Measurements from ENCODE around the gene B3GNT7.
"Not testable (repeated sequence)": the region's sequence is repeated elsewhere in the genome, so short reads cannot be mapped to it uniquely, and the experiment has no call there.

B3GNT7 gene

DNA sequence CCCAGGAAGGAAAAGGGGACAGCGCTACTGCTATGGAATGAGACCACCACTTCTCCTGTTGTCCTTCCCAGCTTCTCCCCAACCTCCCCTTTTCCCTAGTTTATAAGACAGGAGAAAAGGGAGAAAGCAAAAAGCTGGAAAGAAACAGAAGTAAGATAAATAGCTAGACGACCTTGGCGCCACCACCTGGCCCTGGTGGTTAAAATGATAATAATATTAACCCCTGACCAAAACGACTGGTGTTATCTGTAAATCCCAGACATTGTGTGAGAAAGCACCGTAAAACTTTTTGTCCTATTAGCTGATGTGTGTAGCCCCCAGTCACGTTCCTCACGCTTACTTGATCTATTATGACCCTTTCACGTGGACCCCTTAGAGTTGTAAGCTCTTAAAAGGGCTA, 5.2 kb downstream of the B3GNT7 start:
- not testable (repeated sequence) for H3K27ac ChIP-seq (ENCODE audit: insufficient read depth, low read length, poor library complexity, severe bottlenecking); DNase-seq; H3K4me1 ChIP-seq (ENCODE audit: control insufficient read depth, insufficient read depth, low read length, poor library complexity, severe bottlenecking); H3K9me3 ChIP-seq (ENCODE audit: control insufficient read depth, low read length); H3K4me3 ChIP-seq (ENCODE audit: insufficient read depth, low read depth, low read length, poor library complexity, severe bottlenecking); H3K36me3 ChIP-seq (ENCODE audit: control insufficient read depth, insufficient read depth, low read length); H3K27me3 ChIP-seq (replicated peaks; ENCODE audit: control insufficient read depth, insufficient read depth, low read length, poor library complexity, severe bottlenecking)

DNA sequence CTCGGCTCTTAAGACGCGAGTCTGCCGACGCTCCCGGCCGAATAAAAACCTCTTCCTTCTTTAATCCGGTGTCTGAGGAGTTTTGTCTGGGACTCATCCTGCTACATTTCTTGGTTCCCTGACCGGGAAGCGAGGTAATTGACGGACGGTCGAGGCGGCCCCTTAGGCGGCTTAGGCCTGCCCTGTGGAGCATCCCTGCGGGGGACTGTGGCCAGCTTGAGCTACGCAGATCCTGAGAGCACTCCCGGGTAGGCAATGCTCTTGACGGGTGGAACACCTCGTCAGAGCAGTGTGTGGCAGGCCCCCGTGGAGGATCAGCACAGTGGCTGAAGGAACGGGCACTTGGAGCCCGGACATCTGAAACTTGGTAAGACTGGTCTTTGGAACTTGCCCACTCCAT, 5.6 kb downstream of the B3GNT7 start:
- H3K27ac ChIP-seq (ENCODE audit: insufficient read depth, low read length, poor library complexity, severe bottlenecking); H3K9me3 ChIP-seq (ENCODE audit: control insufficient read depth, low read length); H3K4me3 ChIP-seq (ENCODE audit: insufficient read depth, low read depth, low read length, poor library complexity, severe bottlenecking); H3K27me3 ChIP-seq (replicated peaks; ENCODE audit: control insufficient read depth, insufficient read depth, low read length, poor library complexity, severe bottlenecking); H3K4me1 ChIP-seq (ENCODE audit: control insufficient read depth, insufficient read depth, low read length, poor library complexity, severe bottlenecking); DNase-seq; H3K36me3 ChIP-seq (ENCODE audit: control insufficient read depth, insufficient read depth, low read length): not testable (repeated sequence)

DNA sequence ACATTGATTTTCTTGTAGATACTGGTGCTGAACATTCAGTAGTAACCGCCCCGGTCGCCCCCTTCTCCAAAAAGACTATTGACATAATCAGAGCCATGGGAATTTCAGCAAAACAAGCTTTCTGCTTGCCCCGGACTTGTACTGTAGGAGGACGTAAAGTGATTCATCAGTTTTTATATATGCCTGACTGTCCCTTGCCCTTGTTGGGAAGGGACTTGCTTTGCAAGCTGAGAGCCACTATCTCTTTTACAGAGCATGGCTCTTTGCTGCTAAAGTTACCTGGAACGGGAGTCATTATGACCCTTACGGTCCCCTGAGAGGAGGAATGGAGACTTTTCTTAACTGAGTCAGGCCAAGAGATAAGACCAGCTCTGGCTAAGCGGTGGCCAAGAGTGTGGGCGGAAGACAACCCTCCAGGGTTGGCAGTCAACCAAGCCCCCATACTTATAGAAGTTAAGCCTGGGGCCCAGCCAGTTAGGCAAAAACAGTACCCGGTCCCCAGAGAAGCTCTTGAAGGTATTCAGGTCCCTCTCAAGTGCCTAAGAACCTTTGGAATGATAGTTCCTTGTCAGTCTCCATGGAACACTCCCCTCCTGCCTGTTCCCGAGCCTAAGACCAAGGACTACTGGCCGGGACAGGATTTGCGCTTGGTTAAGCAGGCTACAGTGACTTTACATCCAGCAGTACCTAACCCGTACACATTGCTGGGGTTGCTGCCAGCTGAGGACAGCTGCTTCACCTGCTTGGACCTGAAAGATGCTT, 8.1 kb downstream of the B3GNT7 start:
- not testable (repeated sequence) for H3K27ac ChIP-seq (ENCODE audit: insufficient read depth, low read length, poor library complexity, severe bottlenecking); DNase-seq; H3K27me3 ChIP-seq (replicated peaks; ENCODE audit: control insufficient read depth, insufficient read depth, low read length, poor library complexity, severe bottlenecking); H3K4me3 ChIP-seq (ENCODE audit: insufficient read depth, low read depth, low read length, poor library complexity, severe bottlenecking); H3K36me3 ChIP-seq (ENCODE audit: control insufficient read depth, insufficient read depth, low read length); H3K4me1 ChIP-seq (ENCODE audit: control insufficient read depth, insufficient read depth, low read length, poor library complexity, severe bottlenecking); H3K9me3 ChIP-seq (ENCODE audit: control insufficient read depth, low read length)

DNA sequence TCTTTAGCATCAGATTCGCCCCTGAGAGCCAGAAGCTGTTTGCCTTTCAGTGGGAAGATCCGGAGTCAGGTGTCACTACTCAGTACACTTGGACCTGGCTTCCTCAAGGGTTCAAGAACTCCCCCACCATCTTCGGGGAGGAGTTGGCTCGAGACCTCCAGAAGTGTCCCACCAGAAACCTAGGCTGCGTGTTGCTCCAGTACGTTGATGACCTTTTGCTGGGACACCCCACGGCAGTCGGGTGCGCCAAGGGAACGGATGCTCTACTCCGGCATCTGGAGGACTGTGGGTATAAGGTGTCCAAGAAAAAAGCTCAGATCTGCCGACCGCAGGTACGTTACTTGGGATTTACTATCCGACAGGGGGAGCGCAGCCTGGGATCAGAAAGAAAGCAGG, 8.7 kb downstream of the B3GNT7 start:
- not testable (repeated sequence) for DNase-seq; H3K9me3 ChIP-seq (ENCODE audit: control insufficient read depth, low read length); H3K27me3 ChIP-seq (replicated peaks; ENCODE audit: control insufficient read depth, insufficient read depth, low read length, poor library complexity, severe bottlenecking); H3K4me3 ChIP-seq (ENCODE audit: insufficient read depth, low read depth, low read length, poor library complexity, severe bottlenecking); H3K36me3 ChIP-seq (ENCODE audit: control insufficient read depth, insufficient read depth, low read length); H3K4me1 ChIP-seq (ENCODE audit: control insufficient read depth, insufficient read depth, low read length, poor library complexity, severe bottlenecking); H3K27ac ChIP-seq (ENCODE audit: insufficient read depth, low read length, poor library complexity, severe bottlenecking)

DNA sequence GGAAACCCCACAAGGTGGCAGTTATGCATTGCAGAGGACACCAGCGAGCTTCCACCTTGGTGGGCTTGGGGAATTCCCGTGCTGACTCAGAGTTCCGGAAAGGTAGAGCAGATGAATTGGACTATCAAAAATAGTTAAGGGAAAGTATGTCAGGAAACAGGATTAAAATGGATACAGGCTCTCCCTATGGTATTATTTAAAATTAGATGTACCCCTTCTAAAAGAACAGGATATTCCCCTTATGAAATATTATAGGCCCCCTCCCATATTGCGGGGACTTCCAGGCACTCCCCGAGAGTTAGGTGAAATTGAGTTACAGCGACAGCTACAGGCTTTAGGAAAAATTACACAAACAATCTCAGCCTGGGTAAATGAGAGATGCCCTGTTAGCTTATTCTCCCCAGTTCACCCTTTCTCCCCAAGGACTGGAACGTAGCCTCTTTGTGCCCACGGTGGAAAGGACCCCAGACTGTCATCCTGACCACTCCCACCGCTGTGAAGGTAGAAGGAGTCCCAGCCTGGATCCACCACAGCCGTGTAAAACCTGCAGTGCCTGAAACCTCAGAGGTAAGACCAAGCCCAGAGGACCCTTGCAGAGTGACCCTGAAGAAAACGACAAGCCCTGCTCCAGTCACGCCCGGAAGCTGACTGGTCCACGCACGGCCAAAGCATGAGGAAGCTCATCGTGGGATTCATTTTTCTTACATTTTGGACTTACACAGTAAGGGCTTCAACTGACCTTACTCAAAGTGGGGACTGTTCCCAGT, 10.3 kb downstream of the B3GNT7 start:
- not testable (repeated sequence) for H3K27ac ChIP-seq (ENCODE audit: insufficient read depth, low read length, poor library complexity, severe bottlenecking); H3K27me3 ChIP-seq (replicated peaks; ENCODE audit: control insufficient read depth, insufficient read depth, low read length, poor library complexity, severe bottlenecking); H3K9me3 ChIP-seq (ENCODE audit: control insufficient read depth, low read length); H3K4me1 ChIP-seq (ENCODE audit: control insufficient read depth, insufficient read depth, low read length, poor library complexity, severe bottlenecking); H3K4me3 ChIP-seq (ENCODE audit: insufficient read depth, low read depth, low read length, poor library complexity, severe bottlenecking); H3K36me3 ChIP-seq (ENCODE audit: control insufficient read depth, insufficient read depth, low read length)
- peak in 2 of 3 donors; percentile 5 to 20 for DNase-seq

DNA sequence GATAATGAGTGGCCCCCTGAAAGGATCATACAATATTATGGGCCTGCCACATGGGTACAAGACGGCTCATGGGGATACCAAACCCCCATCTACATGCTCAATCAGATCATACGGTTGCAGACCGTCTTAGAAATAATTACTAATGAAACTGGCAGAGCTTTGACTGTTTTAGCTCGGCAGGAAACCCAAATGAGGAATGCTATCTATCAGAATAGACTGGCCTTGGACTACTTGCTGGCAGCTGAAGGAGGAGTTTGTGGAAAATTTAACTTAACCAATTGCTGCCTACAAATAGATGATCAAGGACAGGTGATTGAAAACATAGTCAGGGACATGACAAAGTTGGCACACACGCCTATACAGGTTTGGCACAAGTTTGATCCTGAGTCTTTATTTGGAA, 12.2 kb downstream of the B3GNT7 start:
- H3K27me3 ChIP-seq (replicated peaks; ENCODE audit: control insufficient read depth, insufficient read depth, low read length, poor library complexity, severe bottlenecking); H3K9me3 ChIP-seq (ENCODE audit: control insufficient read depth, low read length); H3K36me3 ChIP-seq (ENCODE audit: control insufficient read depth, insufficient read depth, low read length); H3K4me3 ChIP-seq (ENCODE audit: insufficient read depth, low read depth, low read length, poor library complexity, severe bottlenecking); H3K4me1 ChIP-seq (ENCODE audit: control insufficient read depth, insufficient read depth, low read length, poor library complexity, severe bottlenecking); H3K27ac ChIP-seq (ENCODE audit: insufficient read depth, low read length, poor library complexity, severe bottlenecking); DNase-seq: not testable (repeated sequence)

DNA sequence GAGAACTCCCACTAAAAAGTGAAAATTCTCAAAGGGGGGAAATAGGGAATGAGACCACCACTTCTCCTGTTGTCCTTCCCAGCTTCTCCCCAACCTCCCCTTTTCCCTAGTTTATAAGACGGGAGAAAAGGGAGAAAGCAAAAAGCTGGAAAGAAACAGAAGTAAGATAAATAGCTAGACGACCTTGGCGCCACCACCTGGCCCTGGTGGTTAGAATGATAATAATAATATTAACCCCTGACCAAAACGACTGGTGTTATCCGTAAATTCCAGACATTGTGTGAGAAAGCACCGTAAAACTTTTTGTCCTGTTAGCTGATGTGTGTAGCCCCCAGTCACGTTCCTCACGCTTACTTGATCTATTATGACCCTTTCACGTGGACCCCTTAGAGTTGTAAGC, 12.8 kb downstream of the B3GNT7 start:
- H3K4me1 ChIP-seq (ENCODE audit: control insufficient read depth, insufficient read depth, low read length, poor library complexity, severe bottlenecking); H3K4me3 ChIP-seq (ENCODE audit: insufficient read depth, low read depth, low read length, poor library complexity, severe bottlenecking): not testable (repeated sequence)
- peaks cover 10% of the 10 kb centered on the region for H3K27me3 ChIP-seq (replicated peaks; ENCODE audit: control insufficient read depth, insufficient read depth, low read length, poor library complexity, severe bottlenecking)

DNA sequence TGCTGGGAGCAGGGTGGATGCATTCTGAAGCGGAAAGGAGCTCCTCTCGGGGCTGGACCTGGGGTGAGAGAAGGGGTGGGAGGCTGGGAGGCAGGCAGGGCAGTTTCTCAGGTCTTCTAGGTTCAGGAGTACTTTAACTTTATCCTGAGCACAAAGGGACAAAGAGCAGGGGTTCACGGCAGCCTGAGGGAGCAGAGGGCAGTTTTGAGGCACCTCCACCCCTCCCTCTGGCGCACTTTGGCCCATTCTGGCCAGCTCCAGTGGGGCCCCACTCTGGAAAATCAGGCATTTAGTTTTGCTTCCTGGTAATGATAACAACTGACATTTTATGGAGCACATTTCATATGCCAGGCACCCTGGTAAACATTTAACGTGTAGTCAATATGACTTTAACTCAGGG, 14.3 kb downstream of the B3GNT7 start:
- H3K4me1 ChIP-seq (ENCODE audit: control insufficient read depth, insufficient read depth, low read length, poor library complexity, severe bottlenecking), result peaks cover 6% of the 10 kb centered on the region
- H3K27ac ChIP-seq (ENCODE audit: insufficient read depth, low read length, poor library complexity, severe bottlenecking), result no peak overlapping the region
- H3K27me3 ChIP-seq (replicated peaks; ENCODE audit: control insufficient read depth, insufficient read depth, low read length, poor library complexity, severe bottlenecking), result peaks cover 21% of the 10 kb centered on the region
- H3K36me3 ChIP-seq (ENCODE audit: control insufficient read depth, insufficient read depth, low read length), result no peaks in the 10 kb centered on the region
- DNase-seq, result no peak
- H3K4me3 ChIP-seq (ENCODE audit: insufficient read depth, low read depth, low read length, poor library complexity, severe bottlenecking), result no peak overlapping the region
- H3K9me3 ChIP-seq (ENCODE audit: control insufficient read depth, low read length), result no peaks in the 10 kb centered on the region

More for the DNA sequence above, 12.8 kb downstream of the B3GNT7 start:
- not testable (repeated sequence) for H3K36me3 ChIP-seq (ENCODE audit: control insufficient read depth, insufficient read depth, low read length); H3K9me3 ChIP-seq (ENCODE audit: control insufficient read depth, low read length); H3K27ac ChIP-seq (ENCODE audit: insufficient read depth, low read length, poor library complexity, severe bottlenecking); DNase-seq

DNA sequence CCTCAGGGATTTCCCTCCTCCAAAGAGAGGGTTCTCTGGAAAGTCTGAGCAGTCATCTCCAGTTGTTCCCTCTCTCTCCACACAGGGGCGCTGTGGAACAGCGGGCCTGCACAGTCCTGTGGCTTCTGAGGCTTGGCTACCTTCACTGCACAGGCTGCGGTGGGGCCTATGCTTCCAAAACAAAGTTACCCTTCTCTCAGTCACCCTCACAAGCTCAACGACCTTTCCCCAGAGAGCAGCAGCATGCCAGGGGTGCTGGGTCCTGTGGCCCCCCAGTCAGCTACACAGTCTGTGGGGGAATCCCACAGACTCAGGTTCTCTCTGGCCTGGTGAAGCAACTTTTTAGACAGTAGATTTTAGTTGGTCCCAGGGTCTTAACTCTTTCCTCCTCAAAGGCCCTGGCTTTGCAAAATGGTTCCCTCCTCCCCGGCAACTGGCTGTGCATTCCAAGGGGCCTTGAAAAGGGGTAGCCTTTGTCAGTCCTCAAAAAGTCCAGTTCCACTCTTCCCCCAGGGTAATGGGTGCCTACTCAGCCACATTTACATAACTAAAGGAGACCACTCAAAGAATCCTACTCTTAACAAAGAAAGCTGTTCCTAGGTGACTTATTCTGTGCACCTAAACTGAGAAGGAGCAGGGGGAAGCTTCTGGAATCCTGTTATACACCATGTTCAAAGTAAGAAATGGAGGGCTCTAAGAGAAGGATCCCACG, 14.9 kb downstream of the B3GNT7 start:
- Histone ChIP-seq H3K4me1 (ENCODE audit: control insufficient read depth, insufficient read depth, low read length, poor library complexity, severe bottlenecking) (peaks cover 6% of the 10 kb centered on the region), H3K9me3 (ENCODE audit: control insufficient read depth, low read length) (no peaks in the 10 kb centered on the region), H3K27me3 (replicated peaks; ENCODE audit: control insufficient read depth, insufficient read depth, low read length, poor library complexity, severe bottlenecking) (peaks cover 21% of the 10 kb centered on the region), H3K36me3 (ENCODE audit: control insufficient read depth, insufficient read depth, low read length) (no peaks in the 10 kb centered on the region), H3K4me3 (ENCODE audit: insufficient read depth, low read depth, low read length, poor library complexity, severe bottlenecking) (no peak overlapping the region), H3K27ac (ENCODE audit: insufficient read depth, low read length, poor library complexity, severe bottlenecking) (no peak overlapping the region)
- no peak for DNase-seq

DNA sequence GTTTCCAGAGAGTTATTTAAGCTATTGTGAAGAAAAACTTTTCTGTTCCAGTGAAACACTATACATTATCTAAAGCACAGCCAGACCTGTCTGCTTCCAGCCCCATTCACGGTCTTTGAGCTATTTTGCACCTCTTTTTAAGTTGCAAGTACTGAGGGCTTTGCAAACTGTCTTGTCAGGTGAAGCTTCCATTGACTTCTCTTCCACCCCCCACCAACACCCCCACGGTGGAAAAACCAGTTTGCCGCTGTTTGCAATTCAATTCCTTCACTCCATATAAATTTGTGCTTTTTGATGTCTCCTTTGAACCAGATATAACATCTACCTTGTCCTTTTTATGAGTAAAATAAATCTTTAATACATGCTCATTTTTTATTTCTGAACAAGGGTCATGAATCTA, 15.7 kb downstream of the B3GNT7 start:
- H3K4me1 ChIP-seq (ENCODE audit: control insufficient read depth, insufficient read depth, low read length, poor library complexity, severe bottlenecking), result peaks cover 6% of the 10 kb centered on the region
- H3K27ac ChIP-seq (ENCODE audit: insufficient read depth, low read length, poor library complexity, severe bottlenecking), result no peak overlapping the region
- H3K27me3 ChIP-seq (replicated peaks; ENCODE audit: control insufficient read depth, insufficient read depth, low read length, poor library complexity, severe bottlenecking), result peaks cover 21% of the 10 kb centered on the region
- no peaks in the 10 kb centered on the region for H3K9me3 ChIP-seq (ENCODE audit: control insufficient read depth, low read length)
- no peak for DNase-seq
- H3K4me3 ChIP-seq (ENCODE audit: insufficient read depth, low read depth, low read length, poor library complexity, severe bottlenecking), result no peak overlapping the region
- H3K36me3 ChIP-seq (ENCODE audit: control insufficient read depth, insufficient read depth, low read length), result no peaks in the 10 kb centered on the region
